K562 (cell line): ENCODE results near the gene POLD1. TPM values are rescaled to one million over a fixed set of nuclear protein-coding genes. Genes with fewer than 3 reads are reported as not detected.

ENCODE experiments used
- AFF1 ChIP-seq, 2 experiments: fragments of 450-650 bp; IDR thresholded peaks; 2 replicates each; pipeline ENCODE4 v1.6.1; 2018; ENCODE audit warnings: mild to moderate bottlenecking in 2 of 2, low read depth in 1 of 2; ENCODE audit not compliant: partially characterized antibody in 2 of 2
- BRD9 ChIP-seq: fragments of 450-650 bp; IDR thresholded peaks from 2 replicates; pipeline ENCODE4 v1.6.1; 2018; ENCODE audit warnings: low read depth; ENCODE audit not compliant: partially characterized antibody
- FIP1L1 ChIP-seq: fragments of 200-400 bp; formaldehyde crosslinking; IDR thresholded peaks from 2 replicates; pipeline ENCODE4 v1.6.1; 2018; ENCODE audit warnings: mild to moderate bottlenecking, low read depth, low read length; ENCODE audit not compliant: poor library complexity, severe bottlenecking
- FOXA1 ChIP-seq: fragments of 450-650 bp; IDR thresholded peaks from 2 replicates; pipeline ENCODE4 v1.6.1; 2016; ENCODE audit warnings: mild to moderate bottlenecking, borderline replicate concordance
- FOXM1 ChIP-seq, 2 experiments: fragments of 450-650 bp in 1 of 2; sonication (generic) in 1 of 2; formaldehyde crosslinking in 1 of 2; IDR thresholded peaks; 2 replicates each; pipeline versions ENCODE4 v1.6.1 to v1.9.0; 2017 to 2022; ENCODE audit warnings: low read depth in 2 of 2, mild to moderate bottlenecking in 2 of 2, missing genetic modification reagents in 1 of 2, moderate library complexity in 1 of 2
- FOXP4 ChIP-seq: sonication (generic); formaldehyde crosslinking; IDR thresholded peaks from 2 replicates; pipeline ENCODE4 v1.8.0; 2022; ENCODE audit warnings: mild to moderate bottlenecking, missing genetic modification reagents, borderline replicate concordance
- PKNOX1 ChIP-seq: fragments of 450-650 bp; IDR thresholded peaks from 2 replicates; pipeline ENCODE4 v1.6.1; 2016
- POLR3G ChIP-seq: IDR thresholded peaks from 2 replicates; pipeline ENCODE4 v1.6.1; 2011; ENCODE audit not compliant: insufficient read length, insufficient replicate concordance; ENCODE audit errors: extremely low read depth
- RBBP5 ChIP-seq: fragments of 200-600 bp; sonication (generic); IDR thresholded peaks from 2 replicates; pipeline ENCODE4 v1.6.1; 2012; ENCODE audit warnings: borderline replicate concordance, mild to moderate bottlenecking, low read length, control low read depth, inconsistent platforms; ENCODE audit not compliant: insufficient read depth, poor library complexity, severe bottlenecking
- SAP30 ChIP-seq: fragments of 200-600 bp; sonication (generic); IDR thresholded peaks from 2 replicates; pipeline ENCODE4 v1.6.1; 2012; ENCODE audit warnings: borderline replicate concordance, low read depth, mild to moderate bottlenecking, moderate library complexity, low read length, control low read depth, inconsistent platforms; ENCODE audit not compliant: insufficient read depth, poor library complexity, severe bottlenecking
- TCFL5 ChIP-seq: fragments of 250-450 bp; sonication (Bioruptor Pico); conservative IDR thresholded peaks from 2 replicates; pipeline ENCODE4 v1.6.1; 2021; ENCODE audit warnings: mild to moderate bottlenecking, moderate library complexity, matching md5 sums
- ZFP36 ChIP-seq: fragments of 150-350 bp; IDR thresholded peaks from 2 replicates; pipeline ENCODE4 v1.6.1; 2018; ENCODE audit warnings: low read length, low read depth; ENCODE audit not compliant: partially characterized antibody
- ZNF518B ChIP-seq: fragments of 250-450 bp; sonication (Bioruptor Pico); IDR thresholded peaks from 2 replicates; pipeline ENCODE4 v1.5.0; 2021; ENCODE audit warnings: mild to moderate bottlenecking, moderate library complexity
- polyA plus RNA-seq, 8 experiments: library from polyadenylated mRNA; depleted of rRNA in 4 of 8; stranded (reverse) in 5 of 8; unstranded in 3 of 8; fragments of >200 nt; fragmentation: Nextera tagmentation in 2 of 8; fragmentation: Illumina TruSeq in 1 of 8; extraction: Ambion mirVana in 2 of 8; extraction: Trizol in 1 of 8; gene quantifications; 2 replicates each; pipeline versions ENCODE4 v1.2.1 to v1.2.3, GENCODE V29; 2011 to 2014; ENCODE audit warnings: inconsistent platforms in 1 of 8, missing spikeins in 1 of 8
- total RNA-seq, 7 experiments: library from RNA; depleted of rRNA in 6 of 7; stranded (reverse); fragments of >200 nt in 6 of 7; fragmentation: Illumina TruSeq in 2 of 7; extraction: Trizol in 2 of 7; gene quantifications; 2 replicates each; pipeline versions ENCODE4 v1.2.1 to v1.2.3, GENCODE V29; 2011 to 2021; ENCODE audit warnings: low replicate concordance in 1 of 7

Gene POLD1
- total and polyA plus RNA-seq, 9 of the 15 experiments (the other 6 are each of a cell fraction or from before 2014, with no cell fraction given): 1.3 to 312 (median 47.8) TPM

- TF ChIP-seq FOXP4 (no peak), POLR3G (no peak), BRD9 (no peak), FOXM1 (IDR thresholded peaks at IDR 0.05; ENCODE audit: low read depth) (no peak), FOXM1 (CRISPR knock-in tag; IDR thresholded peaks at IDR 0.05; ENCODE audit: low read depth) (no peak), FOXA1 (no peak), SAP30 (no peak), ZFP36 (no peak), TCFL5 (CRISPR knock-in tag) (no peak), RBBP5 (peak; percentile 58), FIP1L1 (peak; percentile 72), AFF1 (IDR thresholded peaks at IDR 0.05; ENCODE audit: low read depth in 1 of 2, partially characterized antibody in 2 of 2) (peak in 1 of 2 experiments; percentile 29), ZNF518B (no peak), PKNOX1 (peak; percentile 28; the same call in 1 of the 2 replicates)
Observed at GRCh38 chr19:50358483-50359327, 25.4 kb upstream of the POLD1 start (continued).
